ENCODE data around the gene DZIP1. TPM values are rescaled to one million over a fixed set of nuclear protein-coding genes. Genes with fewer than 3 reads are reported as not detected.

Gene DZIP1
- total RNA-seq, 1 experiment from 2014 or later: 33.6 TPM

GRCh38 chr13:95643936-95644598 is 439 bp downstream of the DZIP1 start:
- no peak for TF ChIP-seq CTCF (conservative IDR thresholded peaks at IDR 0.05)
- H3K27me3 Mint-ChIP-seq (ENCODE audit: low read depth): peaks cover 12% of the 10 kb centered on the region
- Histone ChIP-seq H2BK20ac (ENCODE audit: low read depth, low read length, poor library complexity, severe bottlenecking) (no peak overlapping the region), H4K20me1 (ENCODE audit: control insufficient read depth, insufficient read depth, insufficient read length) (no peaks in the 10 kb centered on the region), H3K4me2 (ENCODE audit: insufficient read depth, insufficient read length, low read length) (peak overlapping the region; percentile 91), H3K4me1 (ENCODE audit: insufficient read depth, low read length) (peaks cover 2% of the 10 kb centered on the region; the same call in 1 of the 2 replicates), H2BK12ac (ENCODE audit: insufficient read length, low read depth, low read length) (peak overlapping the region; percentile 22), H3K14ac (ENCODE audit: insufficient read depth, low read length) (peak overlapping the region; percentile 38), H3K27ac (ENCODE audit: insufficient read length, low read depth, low read length) (no peak overlapping the region), H3K23ac (ENCODE audit: insufficient read length, low read depth, low read length) (no peak overlapping the region), H3K23me2 (ENCODE audit: insufficient read length, low read depth, low read length, poor library complexity, severe bottlenecking) (peaks cover 9% of the 10 kb centered on the region), H3K4ac (ENCODE audit: low read depth, low read length) (no peak overlapping the region), H2AFZ (ENCODE audit: low read length) (no peak overlapping the region), H3K18ac (ENCODE audit: insufficient read length, low read depth, low read length) (peak overlapping the region; percentile 32), H4K8ac (replicated peaks; ENCODE audit: insufficient read length, low read depth, low read length) (no peak overlapping the region), H3K27me3 (ENCODE audit: insufficient read depth, low read length) (no peaks in the 10 kb centered on the region), H3K79me1 (ENCODE audit: insufficient read depth, low read depth, low read length, poor library complexity, severe bottlenecking) (no peaks in the 10 kb centered on the region), H2BK120ac (ENCODE audit: low read depth, low read length, poor library complexity, severe bottlenecking) (no peak overlapping the region), H3K9me3 (ENCODE audit: control insufficient read depth, low read depth, low read length) (no peaks in the 10 kb centered on the region), H4K91ac (ENCODE audit: insufficient read length, low read depth, low read length) (no peak overlapping the region), H3K56ac (ENCODE audit: insufficient read length, low read depth, low read length) (no peak overlapping the region), H2AK5ac (ENCODE audit: insufficient read length, low read length) (no peak overlapping the region), H3T11ph (ENCODE audit: low read length) (no peak overlapping the region), H2BK15ac (ENCODE audit: low read depth, low read length) (no peak overlapping the region), H3K79me2 (ENCODE audit: insufficient read depth, low read length) (peaks cover 2% of the 10 kb centered on the region; the same call in 1 of the 2 replicates), H3K9ac (ENCODE audit: extremely low read depth, insufficient read length, low read length) (peak overlapping the region; percentile 56), H4K5ac (ENCODE audit: insufficient read length, low read depth, low read length) (no peak overlapping the region), H2BK5ac (ENCODE audit: insufficient read length, low read length) (no peak overlapping the region)
- H3K9me3 Mint-ChIP-seq: no peaks in the 10 kb centered on the region; a peak in 1 of 5 replicates
- peaks cover 17 to 21% of the 10 kb centered on the region in 2 experiments for H3K4me1 Mint-ChIP-seq
- no peak overlapping the region for H3K27ac Mint-ChIP-seq
- no CpG with 5 or more reads among the region's 62 CpGs for WGBS (ENCODE audit: extremely low coverage, insufficient read length, low lambda C conversion rate)
- peaks cover 10 to 17% (median 16%) of the 10 kb centered on the region in 3 experiments for H3K36me3 Mint-ChIP-seq (ENCODE audit: insufficient read depth in 1 of 3, low read depth in 3 of 3)
- DNase-seq: peak; percentile 61
- H3K4me3 Mint-ChIP-seq: peak overlapping the region; percentile 81 to 92
